Measurements from ENCODE around the gene OGFR. TPM values are rescaled to one million over a fixed set of nuclear protein-coding genes. Genes with fewer than 3 reads are reported as not detected.

Gene OGFR
- total and polyA plus RNA-seq, 2 donors (not counting 1 experiment from before 2014, with no cell fraction given), result 71.7 to 102 TPM

DNA sequence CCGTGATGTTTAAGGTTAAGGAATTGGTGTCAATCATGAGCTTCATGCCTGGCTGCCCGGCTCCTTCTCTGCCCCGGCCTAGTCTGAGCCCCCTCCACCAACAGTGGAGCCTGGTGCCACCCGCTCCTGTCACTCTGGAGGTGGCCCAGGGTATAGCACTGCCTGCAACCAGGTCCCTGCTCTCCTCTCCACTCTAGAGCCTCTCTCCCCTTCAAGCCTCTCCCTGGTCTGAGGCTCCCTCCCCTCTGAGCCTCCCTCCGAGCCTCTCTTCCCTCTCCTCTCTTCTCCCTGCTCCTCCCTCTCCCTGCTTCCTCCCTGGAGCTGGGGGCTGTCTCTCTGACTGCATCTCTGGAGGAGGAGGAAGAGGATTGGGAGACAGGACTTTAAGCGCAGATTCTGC is 39.6 kb upstream of the OGFR start:
- intact Hi-C loops (cut with micrococcal nuclease), result no loop called here
- POLR2A ChIA-PET, result no interaction called here
- Histone ChIP-seq H3K27ac (ENCODE audit: low read length in 2 of 2) (no peak overlapping the region), H3K4me2 (replicated peaks; ENCODE audit: low read depth, low read length, poor library complexity, severe bottlenecking) (no peak overlapping the region), H3K36me3 (replicated peaks in 1 of 2; ENCODE audit: control extremely low read depth in 1 of 2, control insufficient read depth in 1 of 2, extremely low read depth in 1 of 2, insufficient read depth in 2 of 2, low read length in 1 of 2) (no peaks in the 10 kb centered on the region), H2AFZ (ENCODE audit: insufficient read depth, low read depth, low read length, poor library complexity, severe bottlenecking) (no peak overlapping the region), H4K20me1 (ENCODE audit: control insufficient read depth, insufficient read depth, low read length, poor library complexity, severe bottlenecking) (no peaks in the 10 kb centered on the region), H3K4me1 (ENCODE audit: control insufficient read depth in 2 of 2, insufficient read depth in 2 of 2, low read length in 2 of 2) (no peaks in the 10 kb centered on the region), H3K9me3 (ENCODE audit: control extremely low read depth in 1 of 3, control insufficient read depth in 2 of 3, insufficient read depth in 1 of 3, low read length in 2 of 3) (peaks cover 0 to 5% (median 0%) of the 10 kb centered on the region in 3 donors), H3K4me3 (ENCODE audit: control extremely low read depth in 1 of 5, extremely low read depth in 1 of 5, insufficient read depth in 1 of 5, low read depth in 2 of 5, low read length in 4 of 5) (no peak overlapping the region), H3K79me2 (ENCODE audit: control insufficient read depth, insufficient read depth, low read length) (no peaks in the 10 kb centered on the region), H3K9ac (ENCODE audit: low read length) (no peak overlapping the region), H3K27me3 (replicated peaks in 1 of 4; ENCODE audit: control extremely low read depth in 1 of 4, control insufficient read depth in 3 of 4, insufficient read depth in 4 of 4, low read length in 3 of 4) (no peaks in the 10 kb centered on the region)
- TF ChIP-seq, protein P1, sequence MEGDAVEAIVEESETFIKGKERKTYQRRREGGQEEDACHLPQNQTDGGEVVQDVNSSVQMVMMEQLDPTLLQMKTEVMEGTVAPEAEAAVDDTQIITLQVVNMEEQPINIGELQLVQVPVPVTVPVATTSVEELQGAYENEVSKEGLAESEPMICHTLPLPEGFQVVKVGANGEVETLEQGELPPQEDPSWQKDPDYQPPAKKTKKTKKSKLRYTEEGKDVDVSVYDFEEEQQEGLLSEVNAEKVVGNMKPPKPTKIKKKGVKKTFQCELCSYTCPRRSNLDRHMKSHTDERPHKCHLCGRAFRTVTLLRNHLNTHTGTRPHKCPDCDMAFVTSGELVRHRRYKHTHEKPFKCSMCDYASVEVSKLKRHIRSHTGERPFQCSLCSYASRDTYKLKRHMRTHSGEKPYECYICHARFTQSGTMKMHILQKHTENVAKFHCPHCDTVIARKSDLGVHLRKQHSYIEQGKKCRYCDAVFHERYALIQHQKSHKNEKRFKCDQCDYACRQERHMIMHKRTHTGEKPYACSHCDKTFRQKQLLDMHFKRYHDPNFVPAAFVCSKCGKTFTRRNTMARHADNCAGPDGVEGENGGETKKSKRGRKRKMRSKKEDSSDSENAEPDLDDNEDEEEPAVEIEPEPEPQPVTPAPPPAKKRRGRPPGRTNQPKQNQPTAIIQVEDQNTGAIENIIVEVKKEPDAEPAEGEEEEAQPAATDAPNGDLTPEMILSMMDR (IDR thresholded peaks at IDR 0.05), result no peak
- TF ChIP-seq EZH2 (IDR thresholded peaks at IDR 0.05; ENCODE audit: borderline replicate concordance, insufficient read depth, low read depth, low read length, poor library complexity, severe bottlenecking), result no peak
- WGBS (ENCODE audit: insufficient coverage), result 88% methylated on average over 5 of the region's 6 CpGs
- H3K9me3 Mint-ChIP-seq (ENCODE audit: insufficient read depth), result no peaks in the 10 kb centered on the region
- no peaks in the 10 kb centered on the region for H3K4me1 Mint-ChIP-seq
- H3K27ac Mint-ChIP-seq, result no peak overlapping the region
- ATAC-seq (ENCODE audit: low read depth), result no peak
- H3K27me3 Mint-ChIP-seq, result peaks cover 6% of the 10 kb centered on the region
- CTCF ChIA-PET, result interaction anchor here (1.4 kb wide), 1 partner anchor 265 kb away, joined by 3 read pairs; no protein-coding TSS in a partner anchor
- DNase-seq, result no peak
- no peak overlapping the region for H3K4me3 Mint-ChIP-seq

DNA sequence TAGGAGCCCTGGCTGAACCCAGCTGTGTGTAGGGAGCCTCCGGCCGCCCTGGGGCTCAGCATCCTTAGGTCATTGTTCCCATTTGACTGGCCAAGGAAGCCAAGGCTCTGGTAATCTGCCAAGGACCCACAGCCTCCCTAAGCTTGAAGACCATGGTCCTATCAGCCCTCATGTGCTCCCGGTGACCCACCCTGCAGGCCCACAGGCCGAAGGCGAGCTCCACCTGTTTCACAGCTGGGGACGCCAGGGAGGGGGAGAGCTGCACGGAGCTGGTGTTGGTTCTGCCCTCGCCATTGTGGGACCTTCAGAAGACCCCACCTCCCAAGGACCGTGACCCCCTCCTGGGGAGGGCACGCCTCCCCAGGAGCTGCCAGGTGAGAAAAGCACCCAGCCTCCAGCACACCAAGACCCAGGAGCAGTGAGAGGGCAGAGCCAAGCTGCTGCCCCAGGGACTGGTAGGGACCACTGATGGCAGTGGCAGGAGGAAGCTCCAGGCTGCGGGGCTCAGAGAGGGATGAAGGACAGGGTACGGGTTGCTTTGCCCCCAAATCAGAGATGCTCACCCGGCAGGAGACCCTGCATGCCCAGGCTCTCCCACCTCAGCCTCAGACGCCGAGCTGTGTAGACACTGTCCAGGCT is 39.1 kb upstream of the OGFR start:
- DNase-seq, result no peak
- Histone ChIP-seq H2AFZ (ENCODE audit: insufficient read depth, low read depth, low read length, poor library complexity, severe bottlenecking) (no peak overlapping the region), H4K20me1 (ENCODE audit: control insufficient read depth, insufficient read depth, low read length, poor library complexity, severe bottlenecking) (no peaks in the 10 kb centered on the region), H3K9me3 (ENCODE audit: control extremely low read depth in 1 of 3, control insufficient read depth in 2 of 3, insufficient read depth in 1 of 3, low read length in 2 of 3) (peaks cover 0 to 5% (median 0%) of the 10 kb centered on the region in 3 donors), H3K27ac (ENCODE audit: low read length in 2 of 2) (no peak overlapping the region), H3K27me3 (replicated peaks in 1 of 4; ENCODE audit: control extremely low read depth in 1 of 4, control insufficient read depth in 3 of 4, insufficient read depth in 4 of 4, low read length in 3 of 4) (no peaks in the 10 kb centered on the region), H3K4me2 (replicated peaks; ENCODE audit: low read depth, low read length, poor library complexity, severe bottlenecking) (no peak overlapping the region), H3K79me2 (ENCODE audit: control insufficient read depth, insufficient read depth, low read length) (no peaks in the 10 kb centered on the region), H3K9ac (ENCODE audit: low read length) (no peak overlapping the region), H3K4me3 (ENCODE audit: control extremely low read depth in 1 of 5, extremely low read depth in 1 of 5, insufficient read depth in 1 of 5, low read depth in 2 of 5, low read length in 4 of 5) (no peak overlapping the region), H3K36me3 (replicated peaks in 1 of 2; ENCODE audit: control extremely low read depth in 1 of 2, control insufficient read depth in 1 of 2, extremely low read depth in 1 of 2, insufficient read depth in 2 of 2, low read length in 1 of 2) (no peaks in the 10 kb centered on the region), H3K4me1 (ENCODE audit: control insufficient read depth in 2 of 2, insufficient read depth in 2 of 2, low read length in 2 of 2) (no peaks in the 10 kb centered on the region)
- no peak overlapping the region for H3K27ac Mint-ChIP-seq
- no peak overlapping the region for H3K4me3 Mint-ChIP-seq
- 96% methylated on average over 10 of the region's 15 CpGs for WGBS (ENCODE audit: insufficient coverage)
- TF ChIP-seq, protein P1 (IDR thresholded peaks at IDR 0.05), result no peak
- TF ChIP-seq EZH2 (IDR thresholded peaks at IDR 0.05; ENCODE audit: borderline replicate concordance, insufficient read depth, low read depth, low read length, poor library complexity, severe bottlenecking), result no peak
- CTCF ChIA-PET, result interaction anchor here (1.4 kb wide), 1 partner anchor 266 kb away, joined by 3 read pairs; no protein-coding TSS in a partner anchor
- POLR2A ChIA-PET, result no interaction called here
- intact Hi-C loops (cut with micrococcal nuclease), result no loop called here
- H3K4me1 Mint-ChIP-seq, result no peaks in the 10 kb centered on the region
- no peaks in the 10 kb centered on the region for H3K9me3 Mint-ChIP-seq (ENCODE audit: insufficient read depth)
- no peak for ATAC-seq (ENCODE audit: low read depth)
- peaks cover 6% of the 10 kb centered on the region for H3K27me3 Mint-ChIP-seq

Measured in B cell (primary cell).